Measurements from ENCODE around the gene GRIK5.

Gene GRIK5

DNA sequence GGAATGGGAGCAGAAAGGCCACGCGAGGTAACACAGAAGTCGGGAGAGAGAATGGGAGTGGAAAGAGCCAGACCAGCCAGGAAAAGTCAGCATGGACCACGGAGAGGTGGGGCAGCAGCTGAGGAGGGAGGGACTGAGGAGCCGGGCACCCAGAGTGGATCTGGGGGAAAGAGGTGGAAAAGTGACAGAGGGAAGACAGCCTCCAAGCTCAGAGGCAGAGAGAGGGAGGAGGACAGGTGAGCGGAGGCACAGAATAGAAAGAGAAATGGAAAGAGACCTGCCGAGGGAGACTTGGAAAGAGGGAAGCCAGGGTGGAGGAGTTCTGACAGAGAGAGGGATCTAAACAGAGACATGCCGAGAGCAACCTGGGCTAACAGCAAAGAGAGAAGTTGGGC, 1.6 kb downstream of the GRIK5 start:
- Histone ChIP-seq H3K36me3 (ENCODE audit: insufficient read depth, low read length) (no peaks in the 10 kb centered on the region), H3K27me3 (ENCODE audit: insufficient read depth, low read length) (no peaks in the 10 kb centered on the region), H3K9me2 (ENCODE audit: low read depth, low read length) (no peaks in the 10 kb centered on the region), H3K4me2 (ENCODE audit: low read length) (no peak overlapping the region), H3K9ac (ENCODE audit: low read length) (no peak overlapping the region), H3K4me3 (ENCODE audit: low read depth, low read length, poor library complexity, severe bottlenecking) (no peak overlapping the region), H3K9me3 (ENCODE audit: low read length) (no peaks in the 10 kb centered on the region), H3K27ac (ENCODE audit: low read depth, low read length, poor library complexity, severe bottlenecking) (no peak overlapping the region), H3K79me2 (ENCODE audit: insufficient read depth, low read length) (no peaks in the 10 kb centered on the region), H4K20me1 (ENCODE audit: insufficient read depth, low read length) (no peaks in the 10 kb centered on the region), H3K4me1 (ENCODE audit: insufficient read depth, low read length, severe bottlenecking) (no peaks in the 10 kb centered on the region), H2AFZ (ENCODE audit: low read length) (no peak overlapping the region), H3F3A (ENCODE audit: insufficient read depth, low read length) (no peaks in the 10 kb centered on the region)
- TF ChIP-seq, protein P1, sequence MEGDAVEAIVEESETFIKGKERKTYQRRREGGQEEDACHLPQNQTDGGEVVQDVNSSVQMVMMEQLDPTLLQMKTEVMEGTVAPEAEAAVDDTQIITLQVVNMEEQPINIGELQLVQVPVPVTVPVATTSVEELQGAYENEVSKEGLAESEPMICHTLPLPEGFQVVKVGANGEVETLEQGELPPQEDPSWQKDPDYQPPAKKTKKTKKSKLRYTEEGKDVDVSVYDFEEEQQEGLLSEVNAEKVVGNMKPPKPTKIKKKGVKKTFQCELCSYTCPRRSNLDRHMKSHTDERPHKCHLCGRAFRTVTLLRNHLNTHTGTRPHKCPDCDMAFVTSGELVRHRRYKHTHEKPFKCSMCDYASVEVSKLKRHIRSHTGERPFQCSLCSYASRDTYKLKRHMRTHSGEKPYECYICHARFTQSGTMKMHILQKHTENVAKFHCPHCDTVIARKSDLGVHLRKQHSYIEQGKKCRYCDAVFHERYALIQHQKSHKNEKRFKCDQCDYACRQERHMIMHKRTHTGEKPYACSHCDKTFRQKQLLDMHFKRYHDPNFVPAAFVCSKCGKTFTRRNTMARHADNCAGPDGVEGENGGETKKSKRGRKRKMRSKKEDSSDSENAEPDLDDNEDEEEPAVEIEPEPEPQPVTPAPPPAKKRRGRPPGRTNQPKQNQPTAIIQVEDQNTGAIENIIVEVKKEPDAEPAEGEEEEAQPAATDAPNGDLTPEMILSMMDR (IDR thresholded peaks at IDR 0.05; ENCODE audit: low read length), result no peak
- no peak for TF ChIP-seq EZH2 (IDR thresholded peaks at IDR 0.05; ENCODE audit: borderline replicate concordance, low read length)

DNA sequence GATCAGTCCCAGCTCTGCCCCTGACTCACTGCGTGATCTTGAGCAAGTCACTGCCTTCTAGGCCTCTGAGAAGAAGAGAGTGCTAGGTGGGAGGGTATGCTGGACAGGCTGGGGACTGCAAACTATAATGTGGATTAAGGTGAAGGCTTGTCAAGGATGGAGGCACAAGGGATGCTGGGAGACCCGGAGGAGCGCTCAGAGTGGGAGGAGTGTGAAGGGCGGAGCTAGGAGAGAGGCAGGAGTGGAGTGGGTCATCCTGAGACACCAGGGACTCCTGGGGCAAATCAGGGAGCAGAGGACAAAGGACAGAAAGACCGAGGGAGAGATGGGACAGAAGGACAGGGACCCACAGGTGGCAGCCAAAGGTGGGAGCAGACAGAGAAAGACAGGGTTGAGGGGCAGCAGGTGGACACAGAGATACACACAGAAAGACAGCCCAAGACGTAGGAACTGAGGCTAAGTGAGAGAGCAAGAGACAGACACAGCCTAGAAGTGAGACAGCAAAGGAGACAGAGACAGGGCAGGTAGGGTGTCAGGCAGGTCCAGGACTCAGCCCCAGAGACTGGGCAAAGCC, 2.6 kb downstream of the GRIK5 start:
- H3K27ac ChIP-seq (ENCODE audit: low read depth, low read length, poor library complexity, severe bottlenecking), result no peak overlapping the region
- no peaks in the 10 kb centered on the region for H3K36me3 ChIP-seq (ENCODE audit: insufficient read depth, low read length)
- no peak overlapping the region for H3K4me3 ChIP-seq (ENCODE audit: low read depth, low read length, poor library complexity, severe bottlenecking)
- no peak overlapping the region for H2AFZ ChIP-seq (ENCODE audit: low read length)
- H3K27me3 ChIP-seq (ENCODE audit: insufficient read depth, low read length), result no peaks in the 10 kb centered on the region
- no peaks in the 10 kb centered on the region for H3K9me2 ChIP-seq (ENCODE audit: low read depth, low read length)
- no peak overlapping the region for H3K4me2 ChIP-seq (ENCODE audit: low read length)
- H4K20me1 ChIP-seq (ENCODE audit: insufficient read depth, low read length), result no peaks in the 10 kb centered on the region
- H3F3A ChIP-seq (ENCODE audit: insufficient read depth, low read length), result no peaks in the 10 kb centered on the region
- no peaks in the 10 kb centered on the region for H3K4me1 ChIP-seq (ENCODE audit: insufficient read depth, low read length, severe bottlenecking)
- no peaks in the 10 kb centered on the region for H3K9me3 ChIP-seq (ENCODE audit: low read length)
- H3K9ac ChIP-seq (ENCODE audit: low read length), result no peak overlapping the region
- no peaks in the 10 kb centered on the region for H3K79me2 ChIP-seq (ENCODE audit: insufficient read depth, low read length)
- no peak for TF ChIP-seq EZH2 (IDR thresholded peaks at IDR 0.05; ENCODE audit: borderline replicate concordance, low read length)
- TF ChIP-seq, protein P1 (IDR thresholded peaks at IDR 0.05; ENCODE audit: low read length), result no peak

DNA sequence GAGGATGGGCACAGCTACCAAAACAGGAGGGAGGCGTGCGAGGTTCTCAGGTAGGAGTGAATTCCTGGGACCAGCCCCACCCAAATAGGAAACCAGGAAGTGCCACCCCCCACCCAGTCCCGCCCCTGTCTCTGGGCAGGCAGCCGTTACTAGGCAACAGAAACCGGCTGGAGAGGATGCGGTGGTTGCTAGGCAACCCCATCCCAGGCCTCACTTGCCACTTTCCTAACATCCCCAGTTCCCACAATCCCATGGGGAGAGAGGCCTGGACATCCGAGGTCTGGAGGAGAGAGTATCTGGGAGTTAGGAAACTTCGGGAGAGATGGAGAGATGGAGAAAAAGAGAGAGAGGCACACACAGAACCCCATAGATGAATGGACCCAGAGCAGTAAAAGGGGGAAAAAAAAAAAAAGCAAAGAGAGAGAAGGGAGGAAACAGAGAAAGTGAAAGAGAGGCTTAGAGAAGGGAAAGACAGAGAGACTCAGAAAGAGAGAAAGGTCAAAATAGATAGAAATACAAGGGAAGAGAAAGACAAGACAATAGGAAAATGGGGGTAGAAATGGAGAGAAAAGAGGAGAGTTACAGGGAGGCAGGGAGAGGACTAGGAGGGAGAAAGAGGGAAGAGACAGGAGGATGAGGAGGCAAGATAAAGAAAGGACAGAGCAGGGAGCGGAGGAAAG, 3.8 kb downstream of the GRIK5 start:
- H3K4me1 ChIP-seq (ENCODE audit: insufficient read depth, low read length, severe bottlenecking), result no peaks in the 10 kb centered on the region
- H3F3A ChIP-seq (ENCODE audit: insufficient read depth, low read length), result no peaks in the 10 kb centered on the region
- H3K9ac ChIP-seq (ENCODE audit: low read length), result no peak overlapping the region
- H3K79me2 ChIP-seq (ENCODE audit: insufficient read depth, low read length), result no peaks in the 10 kb centered on the region
- no peak overlapping the region for H3K4me2 ChIP-seq (ENCODE audit: low read length)
- no peak overlapping the region for H3K27ac ChIP-seq (ENCODE audit: low read depth, low read length, poor library complexity, severe bottlenecking)
- H3K27me3 ChIP-seq (ENCODE audit: insufficient read depth, low read length), result no peaks in the 10 kb centered on the region
- TF ChIP-seq EZH2 (IDR thresholded peaks at IDR 0.05; ENCODE audit: borderline replicate concordance, low read length), result no peak
- no peaks in the 10 kb centered on the region for H3K36me3 ChIP-seq (ENCODE audit: insufficient read depth, low read length)
- no peaks in the 10 kb centered on the region for H3K9me3 ChIP-seq (ENCODE audit: low read length)
- H2AFZ ChIP-seq (ENCODE audit: low read length), result no peak overlapping the region
- H3K4me3 ChIP-seq (ENCODE audit: low read depth, low read length, poor library complexity, severe bottlenecking), result no peak overlapping the region
- no peaks in the 10 kb centered on the region for H4K20me1 ChIP-seq (ENCODE audit: insufficient read depth, low read length)
- H3K9me2 ChIP-seq (ENCODE audit: low read depth, low read length), result no peaks in the 10 kb centered on the region

DNA sequence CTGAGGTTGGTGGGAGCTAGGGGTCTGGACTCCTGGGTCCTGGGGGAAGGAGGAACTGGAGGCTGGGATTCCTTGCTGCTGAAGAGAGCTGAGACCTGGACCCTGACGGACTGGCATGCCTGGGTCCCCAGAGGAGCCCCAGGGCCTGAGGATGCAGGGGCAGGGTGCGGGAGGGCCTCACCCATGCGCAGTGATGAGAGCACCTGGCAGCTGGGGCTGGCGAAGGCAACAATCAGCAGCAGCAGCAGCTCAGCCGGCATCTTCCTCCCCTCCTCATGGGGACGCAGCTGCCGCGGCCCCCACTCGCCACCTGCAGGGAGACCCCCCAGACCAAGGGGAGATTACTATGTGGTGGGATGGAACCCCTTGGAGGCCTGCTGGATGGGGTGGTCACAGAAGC, 4.5 kb downstream of the GRIK5 start:
- no peaks in the 10 kb centered on the region for H3K9me3 ChIP-seq (ENCODE audit: low read length)
- H2AFZ ChIP-seq (ENCODE audit: low read length), result no peak overlapping the region
- no peak overlapping the region for H3K9ac ChIP-seq (ENCODE audit: low read length)
- TF ChIP-seq, protein P1 (IDR thresholded peaks at IDR 0.05; ENCODE audit: low read length), result no peak
- no peak for TF ChIP-seq EZH2 (IDR thresholded peaks at IDR 0.05; ENCODE audit: borderline replicate concordance, low read length)
- no peaks in the 10 kb centered on the region for H3K36me3 ChIP-seq (ENCODE audit: insufficient read depth, low read length)
- H3F3A ChIP-seq (ENCODE audit: insufficient read depth, low read length), result no peaks in the 10 kb centered on the region
- no peaks in the 10 kb centered on the region for H3K9me2 ChIP-seq (ENCODE audit: low read depth, low read length)
- no peak overlapping the region for H3K27ac ChIP-seq (ENCODE audit: low read depth, low read length, poor library complexity, severe bottlenecking)
- no peak overlapping the region for H3K4me3 ChIP-seq (ENCODE audit: low read depth, low read length, poor library complexity, severe bottlenecking)
- no peaks in the 10 kb centered on the region for H3K27me3 ChIP-seq (ENCODE audit: insufficient read depth, low read length)
- H4K20me1 ChIP-seq (ENCODE audit: insufficient read depth, low read length), result no peaks in the 10 kb centered on the region
- no peaks in the 10 kb centered on the region for H3K79me2 ChIP-seq (ENCODE audit: insufficient read depth, low read length)
- H3K4me1 ChIP-seq (ENCODE audit: insufficient read depth, low read length, severe bottlenecking), result no peaks in the 10 kb centered on the region
- H3K4me2 ChIP-seq (ENCODE audit: low read length), result no peak overlapping the region

Measured in OCI-LY1 (cell line).